Measurements from ENCODE around the gene ARID5B. TPM values are rescaled to one million over a fixed set of nuclear protein-coding genes. Genes with fewer than 3 reads are reported as not detected.

Gene ARID5B
- total RNA-seq, 1 experiment from 2014 or later: 0.04 TPM

GRCh38 chr10:61895898-61896600 lies 5.5 kb upstream of the ARID5B start:
- no peaks in the 10 kb centered on the region for H3K9me3 ChIP-seq (ENCODE audit: control insufficient read depth, low read depth, low read length)
- H4K5ac ChIP-seq (ENCODE audit: insufficient read length, low read depth, low read length): no peak overlapping the region
- no peak overlapping the region for H2BK5ac ChIP-seq (ENCODE audit: insufficient read length, low read length)
- no peak overlapping the region for H3K4me2 ChIP-seq (ENCODE audit: insufficient read depth, insufficient read length, low read length)
- H3K14ac ChIP-seq (ENCODE audit: insufficient read depth, low read length): no peak overlapping the region
- no CpG with 5 or more reads among the region's 6 CpGs for WGBS (ENCODE audit: extremely low coverage, insufficient read length, low lambda C conversion rate)
- Mint-ChIP-seq H3K27me3 (ENCODE audit: low read depth) (peaks cover 48% of the 10 kb centered on the region), H3K4me3 (no peak overlapping the region), H3K36me3 (ENCODE audit: insufficient read depth in 1 of 3, low read depth in 3 of 3) (no peaks in the 10 kb centered on the region), H3K27ac (no peak overlapping the region; a peak in 1 of 7 replicates), H3K9me3 (no peaks in the 10 kb centered on the region), H3K4me1 (peaks cover 27 to 37% of the 10 kb centered on the region in 2 experiments)
- H3K4ac ChIP-seq (ENCODE audit: low read depth, low read length): no peak overlapping the region
- H3K27ac ChIP-seq (ENCODE audit: insufficient read length, low read depth, low read length): no peak overlapping the region
- no peak overlapping the region for H3K23ac ChIP-seq (ENCODE audit: insufficient read length, low read depth, low read length)
- no peak overlapping the region for H2BK12ac ChIP-seq (ENCODE audit: insufficient read length, low read depth, low read length)
- H3K27me3 ChIP-seq (ENCODE audit: insufficient read depth, low read length): peaks cover 29% of the 10 kb centered on the region; the same call in 1 of the 2 replicates
- no peaks in the 10 kb centered on the region for H4K20me1 ChIP-seq (ENCODE audit: control insufficient read depth, insufficient read depth, insufficient read length)
- no peak overlapping the region for H2BK20ac ChIP-seq (ENCODE audit: low read depth, low read length, poor library complexity, severe bottlenecking)
- no peaks in the 10 kb centered on the region for H3K4me1 ChIP-seq (ENCODE audit: insufficient read depth, low read length)
- no peak overlapping the region for H3K9ac ChIP-seq (ENCODE audit: extremely low read depth, insufficient read length, low read length)
- H3T11ph ChIP-seq (ENCODE audit: low read length): no peak overlapping the region
- H2BK15ac ChIP-seq (ENCODE audit: low read depth, low read length): no peak overlapping the region
- H2AFZ ChIP-seq (ENCODE audit: low read length): no peak overlapping the region
- no peak overlapping the region for H2AK5ac ChIP-seq (ENCODE audit: insufficient read length, low read length)
- TF ChIP-seq CTCF (conservative IDR thresholded peaks at IDR 0.05): no peak
- H4K8ac ChIP-seq (replicated peaks; ENCODE audit: insufficient read length, low read depth, low read length): no peak overlapping the region
- H2BK120ac ChIP-seq (ENCODE audit: low read depth, low read length, poor library complexity, severe bottlenecking): no peak overlapping the region
- no peak overlapping the region for H4K91ac ChIP-seq (ENCODE audit: insufficient read length, low read depth, low read length)
- no peaks in the 10 kb centered on the region for H3K79me1 ChIP-seq (ENCODE audit: insufficient read depth, low read depth, low read length, poor library complexity, severe bottlenecking)
- H3K23me2 ChIP-seq (ENCODE audit: insufficient read length, low read depth, low read length, poor library complexity, severe bottlenecking): peaks cover 16% of the 10 kb centered on the region
- no peak overlapping the region for H3K56ac ChIP-seq (ENCODE audit: insufficient read length, low read depth, low read length)
- H3K79me2 ChIP-seq (ENCODE audit: insufficient read depth, low read length): no peaks in the 10 kb centered on the region
- DNase-seq: no peak
- H3K18ac ChIP-seq (ENCODE audit: insufficient read length, low read depth, low read length): no peak overlapping the region
